DMS114 treated with DMSO at 0.1 percent for 48 hours (cell line): Measurements from ENCODE around the gene NEK8.
A peak's percentile ranks its signal among the peaks of the same experiment; 100 is the strongest.
"Not testable (repeated sequence)": the region's sequence is repeated elsewhere in the genome, so short reads cannot be mapped to it uniquely, and the experiment has no call there.

Experiments
- DNase-seq: peaks from one replicate; lab custom pipeline; 2025; ENCODE audit not compliant: unreplicated experiment; lab: John Stamatoyannopoulos, UW

Gene NEK8

DNA sequence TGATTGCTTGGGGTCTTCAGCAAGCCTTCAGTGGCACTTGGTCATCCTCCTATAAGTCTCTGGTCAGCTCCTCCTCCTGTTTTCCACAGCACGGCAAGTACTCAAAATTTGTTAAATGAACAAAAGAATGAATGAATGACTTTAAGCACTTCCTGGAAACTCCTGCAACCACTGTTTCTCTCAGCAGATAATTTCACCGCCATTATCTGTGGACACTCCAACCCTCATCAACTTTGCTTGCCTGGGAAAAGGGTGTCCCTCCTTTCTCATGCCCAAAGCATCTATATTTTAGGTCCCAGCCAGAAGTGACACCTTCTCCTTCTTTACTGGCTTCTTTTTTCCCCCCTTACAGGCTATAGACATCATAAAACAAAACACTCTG lies 21.3 kb upstream of the NEK8 start:
- no peak for DNase-seq

DNA sequence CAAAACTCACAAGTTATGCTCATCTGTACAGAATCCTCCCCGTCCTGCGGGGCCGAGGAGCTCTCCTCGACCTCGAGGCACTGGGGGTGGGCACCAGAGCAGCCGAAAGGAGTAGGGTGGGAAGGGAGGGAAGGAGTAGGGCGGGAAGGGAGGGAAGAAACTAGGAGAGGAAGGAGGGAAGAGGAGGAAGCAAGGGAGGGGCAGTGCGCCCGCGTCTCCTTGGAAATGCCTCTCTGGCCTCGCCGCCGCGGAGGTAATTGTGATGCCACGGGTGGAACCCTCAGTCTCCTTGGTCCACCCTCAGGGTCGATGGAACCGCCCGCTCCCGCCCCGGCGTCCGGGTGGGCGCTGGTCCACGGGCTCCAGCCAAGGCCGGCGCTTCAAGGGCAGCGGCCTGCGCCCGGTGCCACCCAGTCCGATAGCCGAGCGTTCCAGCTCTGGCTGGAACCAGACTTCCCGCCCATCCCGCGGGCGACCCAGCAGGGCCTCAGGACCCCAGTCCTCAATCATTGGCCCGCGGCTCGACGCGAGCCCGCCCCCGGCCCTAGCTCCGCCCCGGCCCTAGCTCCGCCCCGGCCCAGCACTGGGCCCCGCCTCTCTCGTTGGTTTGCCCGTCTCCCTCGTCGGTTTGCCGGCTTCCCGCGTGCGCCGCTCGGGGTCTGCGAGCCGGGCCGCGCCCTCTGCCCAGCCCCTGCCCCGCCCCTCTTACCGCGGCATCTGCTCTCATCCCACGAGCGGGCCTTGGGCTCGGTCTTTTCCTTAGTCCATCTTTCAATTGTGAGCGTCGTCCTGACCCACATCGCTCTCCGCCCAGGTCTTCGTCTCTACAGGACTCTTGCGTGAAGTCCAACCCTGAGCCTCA lies 17.5 kb upstream of the NEK8 start:
- peak; percentile 76 for DNase-seq

DNA sequence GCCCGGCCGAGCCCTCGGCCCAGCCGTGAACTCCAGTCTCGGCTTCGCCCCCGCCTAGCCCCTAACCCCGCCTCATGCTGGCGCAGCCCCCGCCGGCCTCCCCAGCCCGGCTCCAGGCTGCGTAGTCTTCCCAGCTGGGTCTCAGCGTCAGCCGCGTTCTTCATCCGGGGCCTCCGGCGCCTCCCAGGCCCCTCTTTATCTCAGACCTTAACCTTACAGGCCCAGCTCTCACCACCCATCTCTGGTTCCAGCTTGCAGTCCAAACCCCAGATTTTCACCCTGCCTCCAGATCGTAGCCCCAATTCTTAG lies 16.9 kb upstream of the NEK8 start, which contains the start of gene PROCA1:
PROCA1 (minus strand) TSS at position 166 of the 309 bp plus-strand sequence. CDS start 228 bp downstream, outside the sequence.
- DNase-seq, result no peak

DNA sequence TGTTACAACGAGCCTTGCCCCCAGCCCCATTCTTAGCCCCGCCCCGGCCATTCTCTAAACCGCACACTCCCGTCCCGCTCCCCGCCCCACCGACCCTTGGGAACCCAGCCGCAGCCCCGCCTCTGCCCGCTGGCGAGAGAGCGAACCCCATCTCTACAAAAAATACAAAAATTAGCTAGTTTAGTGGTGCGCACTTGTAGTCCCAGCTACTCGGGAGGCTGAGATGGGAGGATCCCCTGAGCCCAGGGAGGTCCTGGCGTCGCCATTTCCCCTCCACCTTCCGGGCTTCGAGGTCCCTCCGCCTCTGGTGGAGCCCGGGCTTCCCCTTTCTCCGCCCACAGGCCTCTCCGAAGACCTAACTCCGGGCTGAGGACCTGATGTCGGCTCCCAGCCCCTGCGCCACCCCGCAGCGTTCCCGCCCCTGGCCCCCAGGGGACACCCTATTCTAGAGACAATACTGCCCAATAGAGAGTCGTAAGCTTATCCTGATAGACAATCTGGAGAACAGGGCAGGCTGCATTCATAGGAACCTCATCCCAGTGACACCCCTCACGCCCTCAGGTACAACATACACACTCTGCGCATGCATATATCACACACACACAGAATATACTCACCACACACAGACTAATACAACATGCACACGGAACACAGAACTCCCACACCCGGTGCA lies 16.4 kb upstream of the NEK8 start:
- DNase-seq, result no peak

DNA sequence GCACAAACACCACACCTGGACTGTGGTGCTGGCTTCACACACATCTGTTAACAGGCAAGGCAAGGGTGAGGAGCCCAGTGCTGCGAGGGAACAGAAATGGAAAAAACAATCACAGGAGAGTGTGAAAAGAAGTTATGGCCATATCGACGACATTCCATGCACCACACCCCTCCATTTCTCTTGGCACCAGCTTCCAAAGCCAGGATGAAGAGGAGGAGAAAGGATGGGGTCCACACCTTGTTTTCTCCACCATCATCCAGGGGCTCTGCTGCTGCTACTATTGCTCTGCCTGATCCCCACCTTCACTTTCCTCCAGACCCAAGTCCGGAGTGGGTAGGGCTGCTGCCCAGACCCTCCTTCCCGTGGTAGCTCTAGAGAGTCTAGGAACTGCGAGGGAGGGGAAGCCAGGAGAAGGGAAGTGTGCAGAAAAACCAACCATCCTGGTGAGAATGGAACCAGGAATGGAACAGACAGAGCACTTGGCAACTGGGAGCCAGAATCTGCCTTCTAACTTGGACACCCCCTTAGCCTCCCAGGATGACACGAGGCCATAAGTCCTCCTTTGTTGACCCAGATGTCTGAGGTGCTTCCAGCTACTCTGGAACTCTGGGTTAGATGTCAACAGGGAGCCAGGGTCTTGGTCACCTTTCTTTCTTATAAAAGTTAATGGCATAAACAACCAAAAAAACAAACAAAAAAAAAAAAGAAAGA lies 15.7 kb upstream of the NEK8 start:
- no peak for DNase-seq

DNA sequence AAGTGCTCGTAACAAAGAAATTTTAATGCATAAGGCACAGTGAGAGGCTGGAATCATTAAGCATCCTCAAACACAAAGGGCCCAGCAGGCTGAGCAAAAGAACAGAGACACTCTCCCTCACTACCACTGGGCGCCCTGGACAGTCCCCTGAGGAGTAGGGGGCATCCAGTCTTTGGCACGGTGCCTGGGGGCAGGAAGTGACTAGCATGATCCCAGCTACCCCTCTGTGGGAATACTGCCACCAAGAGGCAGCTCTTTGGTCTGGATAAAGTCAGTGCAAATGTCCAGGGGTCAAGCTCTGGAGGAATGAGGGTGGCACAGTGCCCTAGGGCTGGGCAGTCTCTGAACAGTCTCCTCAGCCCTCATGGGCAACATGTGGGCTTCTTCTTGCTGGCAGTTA lies 14.3 kb upstream of the NEK8 start:
- DNase-seq, result no peak

DNA sequence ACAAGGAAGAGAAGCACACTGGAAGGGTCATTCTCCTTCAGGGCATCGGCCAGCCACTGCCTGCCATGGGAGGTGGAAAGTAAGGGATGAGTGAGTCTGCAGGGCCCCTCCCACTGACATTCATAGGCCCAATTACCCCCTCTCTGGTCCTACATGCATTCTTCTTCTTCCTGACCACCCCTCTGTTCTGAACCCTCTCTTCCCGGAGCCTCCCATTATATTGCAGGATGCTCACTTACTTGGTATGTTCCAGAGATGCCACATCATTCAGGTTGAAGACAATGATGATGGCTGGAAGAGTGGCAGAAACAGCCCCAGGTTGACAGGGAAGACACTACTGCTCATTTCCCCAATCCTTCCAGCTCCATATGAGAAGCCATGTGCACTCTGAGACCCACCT lies 13.4 kb upstream of the NEK8 start:
- no peak for DNase-seq

DNA sequence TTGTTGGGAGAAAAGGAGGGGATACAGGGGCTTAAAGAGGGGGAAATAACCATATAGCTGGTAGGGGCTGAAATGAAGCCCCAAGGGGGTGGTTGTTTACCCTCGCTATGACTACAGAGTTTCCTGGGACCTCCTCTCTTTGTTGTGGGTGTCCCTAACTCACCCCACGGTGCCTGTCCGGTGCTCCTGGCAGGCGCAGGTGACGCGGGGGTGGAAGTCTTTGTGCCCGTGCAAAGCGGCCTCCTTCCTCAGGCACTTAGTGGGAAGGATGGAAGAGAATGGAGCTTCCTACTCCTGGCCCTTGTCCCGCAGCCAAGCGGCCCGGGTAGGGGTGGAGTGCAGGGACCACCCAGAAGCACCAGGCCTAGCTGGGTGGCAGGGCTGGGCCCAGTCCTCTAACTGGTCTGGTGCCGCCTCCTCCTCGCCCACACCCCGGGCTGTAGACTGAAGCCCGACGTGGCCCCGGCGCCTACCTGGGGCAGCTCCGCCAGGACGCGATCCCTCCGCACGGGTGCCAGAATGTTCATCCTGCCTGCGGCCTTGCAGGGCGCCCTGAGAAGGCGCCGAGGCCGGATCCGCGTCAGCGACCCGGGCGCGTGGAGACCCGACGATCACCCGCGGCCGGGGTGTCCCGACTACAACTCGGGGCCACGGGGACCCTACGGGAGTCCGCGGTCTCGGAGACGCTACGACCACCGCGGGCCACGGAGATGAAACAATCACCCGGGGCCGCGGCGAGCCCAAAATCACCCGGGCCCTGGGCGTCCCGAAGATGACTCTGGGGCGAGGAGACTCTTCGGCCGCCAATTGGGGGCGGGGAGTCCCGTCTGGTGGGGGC lies 11.6 kb upstream of the NEK8 start:
- no peak for DNase-seq

DNA sequence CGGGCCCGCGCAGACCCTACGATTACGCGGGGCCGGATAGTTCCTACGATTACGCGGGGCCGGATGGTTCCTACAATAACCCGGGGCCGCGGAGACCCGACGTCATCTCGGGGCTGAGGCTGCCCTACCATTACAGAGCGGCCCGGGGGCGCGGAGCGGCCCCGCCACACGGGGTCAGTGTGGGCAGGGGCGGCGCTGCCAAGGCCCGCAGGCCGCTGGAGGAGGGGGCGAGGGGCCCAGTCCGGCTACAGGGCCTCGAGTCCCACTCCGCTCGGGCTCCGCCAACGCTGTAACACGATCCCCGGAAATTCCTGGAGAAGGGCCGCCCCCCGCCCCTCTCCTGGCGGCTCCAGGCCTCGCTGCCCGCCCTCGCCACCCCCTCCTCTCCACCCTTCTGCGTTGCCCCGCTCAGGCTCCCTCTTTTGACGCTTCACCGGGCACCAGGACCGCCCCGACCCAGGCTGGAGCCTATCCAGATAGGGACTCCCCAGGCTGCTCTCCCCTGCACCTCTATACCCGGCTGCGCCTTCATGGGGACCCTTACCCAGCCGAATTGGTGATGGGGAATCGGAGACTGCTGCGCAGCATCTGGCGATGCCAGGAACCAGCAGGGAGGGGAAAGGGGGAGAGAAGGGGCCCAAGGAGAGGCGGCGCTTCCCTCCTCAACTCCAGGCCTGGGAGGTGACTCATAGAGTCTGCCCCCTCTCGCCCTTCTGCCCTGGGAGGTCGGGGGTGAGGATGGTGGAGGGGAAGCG lies 10.8 kb upstream of the NEK8 start, which contains the start of gene RAB34:
RAB34 (minus strand) TSS at position 291 of the 755 bp plus-strand sequence. CDS start 602 bp downstream, outside the sequence.
- DNase-seq, result peak; percentile 32

DNA sequence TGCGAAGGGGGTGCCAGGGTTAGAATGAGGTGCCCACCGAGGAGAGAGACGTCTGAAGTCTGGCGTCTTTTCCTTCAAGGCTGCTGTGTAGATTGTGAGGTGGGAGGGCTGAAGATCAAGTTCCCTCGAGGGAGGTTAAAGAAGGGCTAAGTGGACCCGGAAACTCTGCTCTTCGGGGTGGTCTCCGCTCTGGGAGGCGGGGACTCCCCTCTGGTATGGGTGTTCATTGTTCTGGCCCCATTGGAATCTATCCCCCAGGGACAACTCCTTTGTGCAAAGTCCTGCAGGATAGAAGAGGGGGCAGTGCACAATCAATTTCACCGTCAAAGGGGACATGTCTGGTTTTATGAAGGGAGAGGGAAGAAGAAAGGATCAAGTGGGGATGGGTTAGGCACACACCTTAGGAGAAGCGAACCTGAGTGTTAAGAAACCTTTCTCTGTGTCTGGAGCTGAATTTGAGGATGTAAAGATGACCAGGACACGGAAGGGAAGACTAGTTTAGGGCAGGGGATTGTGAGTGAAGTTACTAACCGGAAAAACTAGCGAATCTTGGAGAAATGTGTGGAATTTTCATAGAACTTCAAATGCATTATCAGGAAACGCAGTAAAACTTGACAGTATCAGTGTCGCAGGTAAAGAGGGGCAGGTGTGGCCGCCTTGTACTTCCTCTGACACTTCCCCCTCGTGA lies 10.1 kb upstream of the NEK8 start:
- DNase-seq, result no peak

DNA sequence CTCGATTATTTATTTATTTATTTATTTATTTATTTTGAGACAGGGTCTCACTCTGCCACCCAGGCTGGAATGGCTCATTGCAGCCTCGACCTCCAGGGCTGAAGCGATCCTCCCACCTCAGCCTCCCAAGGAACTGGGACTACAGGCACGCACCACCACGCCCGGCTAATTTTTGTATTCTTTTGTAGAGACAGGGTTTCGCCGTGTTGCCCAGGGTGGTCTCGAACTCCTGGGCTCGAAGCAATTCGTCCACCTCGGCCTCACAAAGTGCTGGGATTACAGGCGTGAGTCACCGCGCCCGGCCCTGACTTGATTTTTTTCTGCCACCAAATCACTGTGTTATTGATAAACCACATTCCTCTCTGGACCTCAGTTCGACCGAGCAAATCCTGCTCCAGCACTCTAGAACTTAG lies 9.6 kb upstream of the NEK8 start:
- no peak for DNase-seq

DNA sequence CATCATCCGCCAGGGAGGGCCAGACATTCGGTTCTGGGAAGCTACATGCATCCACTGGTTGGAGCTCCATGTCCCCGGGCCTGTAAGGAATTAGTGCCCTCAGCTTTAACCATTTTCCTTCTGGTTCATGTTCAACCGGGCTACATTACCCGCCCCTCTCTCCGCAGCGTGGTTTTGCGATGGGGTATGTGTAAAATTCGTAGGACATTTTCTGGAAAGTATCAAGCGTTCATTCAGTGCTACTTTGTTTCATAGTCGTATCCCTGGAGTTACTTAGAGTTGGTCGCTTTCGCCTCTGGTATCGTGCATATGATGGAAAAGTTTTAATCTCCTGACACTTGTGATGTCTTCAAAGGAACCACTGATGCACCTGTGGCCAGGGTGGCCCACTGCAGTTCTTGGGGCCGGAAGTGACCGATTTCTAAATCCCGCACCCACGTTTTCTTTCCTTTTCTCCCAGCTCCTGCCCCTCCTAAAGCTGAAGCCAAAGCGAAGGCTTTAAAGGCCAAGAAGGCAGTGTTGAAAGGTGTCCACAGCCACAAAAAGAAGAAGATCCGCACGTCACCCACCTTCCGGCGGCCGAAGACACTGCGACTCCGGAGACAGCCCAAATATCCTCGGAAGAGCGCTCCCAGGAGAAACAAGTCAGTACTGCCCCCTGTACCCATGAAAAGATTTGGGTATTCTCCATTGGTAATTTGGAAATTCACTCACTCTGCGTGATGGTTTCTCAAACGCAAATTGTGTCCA lies 8.2 kb upstream of the NEK8 start:
- DNase-seq, result no peak

DNA sequence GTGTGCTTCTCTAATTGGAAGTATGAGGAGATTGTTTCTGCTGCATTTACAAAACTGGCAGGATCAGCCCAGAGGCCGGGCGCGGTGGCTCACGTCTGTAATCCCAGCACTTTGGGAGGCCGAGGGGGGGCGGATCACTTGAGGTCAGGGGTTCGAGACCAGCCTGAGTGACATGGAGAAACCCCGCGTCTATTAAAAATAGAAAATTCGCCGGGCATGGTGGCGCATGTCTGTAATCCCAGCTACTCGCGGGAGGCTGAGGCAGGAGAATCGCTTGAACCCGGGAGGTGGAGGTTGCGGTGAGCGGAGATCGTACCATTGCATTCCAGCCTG lies 7.6 kb upstream of the NEK8 start:
- DNase-seq, result not testable (repeated sequence)

DNA sequence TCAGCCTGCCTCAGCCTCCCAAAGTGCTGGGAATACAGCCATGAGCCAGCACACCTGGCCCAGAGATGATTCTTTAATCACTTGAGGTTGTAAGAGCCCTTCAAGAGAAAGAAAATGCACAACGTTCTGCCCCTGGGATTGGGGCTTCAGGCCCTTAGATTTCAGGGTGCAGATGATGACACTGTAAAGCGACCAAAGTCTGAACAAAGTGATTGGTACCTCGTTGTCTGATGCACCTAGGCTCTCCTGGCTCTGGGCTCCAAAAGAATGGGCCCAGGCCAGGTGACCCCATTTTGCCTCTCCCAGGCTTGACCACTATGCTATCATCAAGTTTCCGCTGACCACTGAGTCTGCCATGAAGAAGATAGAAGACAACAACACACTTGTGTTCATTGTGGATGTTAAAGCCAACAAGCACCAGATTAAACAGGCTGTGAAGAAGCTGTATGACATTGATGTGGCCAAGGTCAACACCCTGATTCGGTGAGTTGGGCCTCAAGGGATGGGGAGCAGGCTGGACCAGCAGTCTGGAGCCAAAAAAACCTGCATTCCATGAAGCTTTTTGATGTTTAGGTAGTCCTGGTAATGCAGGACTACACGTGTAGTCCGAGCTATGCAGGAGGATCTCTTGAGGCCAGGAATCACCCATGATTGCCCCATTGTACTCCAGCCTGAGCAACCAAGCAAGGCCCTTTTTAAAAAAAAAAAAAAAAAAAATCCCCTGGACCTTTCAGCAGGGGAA lies 6.0 kb upstream of the NEK8 start:
- no peak for DNase-seq

DNA sequence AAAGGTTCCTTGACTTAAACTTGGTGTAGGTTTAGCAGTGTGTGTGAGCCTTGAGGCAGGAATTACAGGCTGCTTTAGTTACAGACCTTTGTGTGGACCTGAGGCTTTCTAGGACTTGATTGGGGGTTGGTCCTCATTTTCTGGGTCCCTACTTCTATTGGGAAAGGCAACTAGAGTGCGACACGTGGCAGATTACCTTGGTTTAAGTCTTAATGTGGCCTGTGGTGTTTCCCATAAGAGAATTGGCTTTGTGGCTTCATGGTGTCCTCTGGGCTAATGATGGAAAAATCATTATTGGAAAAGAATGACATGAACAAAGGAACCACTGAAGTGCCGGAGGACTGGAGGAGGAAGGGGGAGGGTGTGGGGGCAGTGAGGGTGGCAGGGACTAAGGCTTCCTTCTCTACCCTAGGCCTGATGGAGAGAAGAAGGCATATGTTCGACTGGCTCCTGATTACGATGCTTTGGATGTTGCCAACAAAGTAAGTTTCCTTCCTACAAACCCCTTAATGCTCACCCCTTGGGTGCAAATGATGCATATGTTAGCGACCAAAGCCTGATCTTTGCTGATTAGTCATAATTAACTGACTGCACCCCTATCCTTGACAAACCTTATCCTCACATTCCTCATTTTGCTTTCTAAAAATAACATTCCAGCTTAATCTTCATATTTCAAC lies 5.3 kb upstream of the NEK8 start:
- no peak for DNase-seq

DNA sequence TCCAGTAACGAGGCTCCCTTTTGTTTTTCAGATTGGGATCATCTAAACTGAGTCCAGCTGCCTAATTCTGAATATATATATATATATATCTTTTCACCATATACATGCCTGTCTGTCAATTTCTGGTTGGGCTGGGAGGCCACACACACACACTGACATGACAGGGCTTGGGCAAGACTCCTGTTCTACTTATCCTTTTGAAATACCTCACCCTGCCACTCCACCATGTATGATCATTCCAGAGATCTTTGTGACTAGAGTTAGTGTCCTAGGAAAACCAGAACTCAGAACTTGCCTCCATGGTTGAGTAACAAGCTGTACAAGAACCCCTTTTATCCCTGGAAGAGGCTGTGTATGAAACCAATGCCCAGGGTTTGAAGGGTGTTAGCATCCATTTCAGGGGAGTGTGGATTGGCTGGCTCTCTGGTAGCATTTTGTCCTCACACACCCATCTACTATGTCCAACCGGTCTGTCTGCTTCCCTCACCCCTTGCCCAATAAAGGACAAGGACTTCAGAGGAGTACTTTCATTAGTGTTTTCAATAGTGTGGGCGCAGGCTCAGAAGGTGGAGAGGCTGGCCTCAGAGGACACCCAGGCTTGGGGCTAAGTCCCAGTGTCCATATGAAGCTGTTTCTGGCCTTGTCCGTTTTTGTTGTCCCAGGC lies 4.6 kb upstream of the NEK8 start:
- not testable (repeated sequence) for DNase-seq

DNA sequence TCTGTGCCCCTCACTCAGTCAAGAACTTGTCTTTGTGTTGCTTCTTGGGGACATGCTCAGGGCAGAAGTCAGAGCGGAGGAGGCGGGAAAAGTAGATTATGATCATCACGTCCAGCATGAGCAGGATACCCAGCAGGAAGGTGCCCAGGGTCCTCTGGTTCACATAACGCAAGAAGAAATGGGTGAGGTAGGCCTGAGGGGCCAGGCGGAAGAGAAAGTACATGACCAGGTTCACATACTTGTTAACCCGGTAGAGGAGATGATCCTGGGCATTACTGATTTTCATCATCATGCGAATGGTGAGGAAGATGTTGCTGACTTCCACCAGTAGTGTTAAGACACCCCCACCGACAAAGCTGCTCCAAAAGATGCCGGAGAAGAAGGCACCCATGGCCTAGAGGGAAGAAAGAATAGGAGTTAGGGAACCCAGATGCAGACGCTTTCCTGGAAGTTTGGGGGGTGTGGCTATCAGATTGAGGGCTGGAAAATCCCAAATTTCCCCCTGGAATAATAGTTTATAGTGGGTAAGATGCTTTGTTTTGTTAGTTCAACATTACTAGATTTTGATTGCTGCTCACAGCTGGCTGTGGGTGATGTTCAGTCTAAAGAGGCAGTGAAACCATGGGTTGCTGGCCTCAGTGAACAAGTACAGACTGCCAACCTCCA lies 4.0 kb upstream of the NEK8 start:
- peak; percentile 59 for DNase-seq
